Suprapubic skin (tissue), 4 donors: ENCODE results near the gene CFAP58. TPM values are rescaled to one million over a fixed set of nuclear protein-coding genes. Genes with fewer than 3 reads are reported as not detected.

Experiments
- DNase-seq, 2 donors: peaks; one replicate each; pipeline ENCODE4 v3.0.0-alpha.2; 2019; ENCODE audit warnings: low spot score in 2 of 2
- H3K27ac ChIP-seq: fragments of 200-600 bp; sonication (generic); one replicate; pipeline ENCODE4 v1.5.1; 2019
- H3K27me3 ChIP-seq: fragments of 200-600 bp; sonication (generic); one replicate; pipeline ENCODE4 v1.5.1; 2019
- H3K36me3 ChIP-seq: fragments of 200-600 bp; sonication (generic); one replicate; pipeline ENCODE4 v1.5.1; 2019
- H3K4me1 ChIP-seq: fragments of 200-600 bp; sonication (generic); one replicate; pipeline ENCODE4 v1.5.1; 2019
- H3K4me3 ChIP-seq: fragments of 200-600 bp; sonication (generic); one replicate; pipeline ENCODE4 v1.5.1; 2019; ENCODE audit warnings: mild to moderate bottlenecking
- H3K9me3 ChIP-seq: fragments of 200-600 bp; sonication (generic); one replicate; pipeline ENCODE4 v1.5.1; 2019
- CTCF ChIP-seq, 2 donors: fragments of 200-600 bp in 1 of 2; fragments of 450-650 bp in 1 of 2; sonication (generic) in 1 of 2; IDR thresholded peaks; one replicate each; pipeline ENCODE4 v1.5.1; 2016 to 2019; ENCODE audit warnings: antibody characterized with exemption in 2 of 2, mild to moderate bottlenecking in 1 of 2, moderate library complexity in 1 of 2
- EP300 ChIP-seq: sonication (generic); formaldehyde crosslinking; IDR thresholded peaks from one replicate; pipeline ENCODE4 v1.6.1; 2017; ENCODE audit warnings: antibody characterized with exemption
- POLR2A ChIP-seq, 2 donors: fragments of 450-650 bp; IDR thresholded peaks; one replicate each; pipeline ENCODE4 v1.6.1; 2017; ENCODE audit warnings: antibody characterized with exemption in 2 of 2, mild to moderate bottlenecking in 2 of 2, moderate library complexity in 2 of 2
- POLR2AphosphoS5 ChIP-seq, 3 donors: sonication (generic); formaldehyde crosslinking; IDR thresholded peaks; one replicate each; pipeline ENCODE4 v1.6.1; 2017; ENCODE audit warnings: antibody characterized with exemption in 3 of 3
- WGBS: methylation state at CpG from one replicate; pipeline ENCODE4 v1.1.5; 2018; 5-methylcytosine and 5-hydroxymethylcytosine counted together
- total RNA-seq, 4 donors: library from RNA; depleted of rRNA; stranded (reverse); fragments of >200 nt; gene quantifications; one replicate each; pipeline ENCODE4 v1.1.0, GENCODE V29; 2016

Gene CFAP58
- total RNA-seq, 4 donors from 2014 or later, result 0.13 to 1.0 (median 0.39) TPM

- Histone ChIP-seq H3K4me3 (no peak overlapping the region), H3K9me3 (no peaks in the 10 kb centered on the region), H3K27ac (peak overlapping the region; percentile 95), H3K27me3 (no peaks in the 10 kb centered on the region), H3K36me3 (no peaks in the 10 kb centered on the region), H3K4me1 (peaks cover 86% of the 10 kb centered on the region)
- WGBS, result 72% methylated on average over 10 of the region's 15 CpGs
- no peak for TF ChIP-seq POLR2AphosphoS5 (IDR thresholded peaks at IDR 0.05)
- no peak for TF ChIP-seq CTCF (IDR thresholded peaks at IDR 0.05)
- no peak for TF ChIP-seq EP300
- no peak for TF ChIP-seq POLR2A (IDR thresholded peaks at IDR 0.05)
- peak; percentile 50 to 58 for DNase-seq
These were observed 19.8 kb upstream of the CFAP58 start for GRCh38 chr10:104333728-104334373.

GRCh38 chr10:104334561-104334960 is 19.1 kb upstream of the CFAP58 start:
- Histone ChIP-seq H3K4me3 (no peak overlapping the region), H3K36me3 (no peaks in the 10 kb centered on the region), H3K4me1 (peaks cover 85% of the 10 kb centered on the region), H3K9me3 (no peaks in the 10 kb centered on the region), H3K27me3 (no peaks in the 10 kb centered on the region), H3K27ac (peak overlapping the region; percentile 95)
- DNase-seq, result peak; percentile 37 to 48
- 86% methylated on average over 6 of the region's 6 CpGs for WGBS
- no peak for TF ChIP-seq POLR2AphosphoS5 (IDR thresholded peaks at IDR 0.05)
- TF ChIP-seq CTCF (IDR thresholded peaks at IDR 0.05), result no peak
- no peak for TF ChIP-seq POLR2A (IDR thresholded peaks at IDR 0.05)
- TF ChIP-seq EP300, result no peak

GRCh38 chr10:104334965-104335650 is 18.5 kb upstream of the CFAP58 start:
- WGBS, result 59% methylated on average over 13 of the region's 13 CpGs
- TF ChIP-seq POLR2A (IDR thresholded peaks at IDR 0.05), result no peak
- no peak for TF ChIP-seq CTCF (IDR thresholded peaks at IDR 0.05)
- no peak for TF ChIP-seq POLR2AphosphoS5 (IDR thresholded peaks at IDR 0.05)
- TF ChIP-seq EP300, result no peak
- H3K4me3 ChIP-seq, result peak overlapping the region; percentile 72
- H3K27ac ChIP-seq, result peak overlapping the region; percentile 95
- peak; percentile 58 to 61 for DNase-seq
- H3K4me1 ChIP-seq, result peaks cover 85% of the 10 kb centered on the region
- no peaks in the 10 kb centered on the region for H3K27me3 ChIP-seq
- H3K9me3 ChIP-seq, result no peaks in the 10 kb centered on the region
- H3K36me3 ChIP-seq, result no peaks in the 10 kb centered on the region

- H3K9me3 ChIP-seq, result no peaks in the 10 kb centered on the region
- DNase-seq, result no peak
- H3K4me1 ChIP-seq, result peaks cover 74% of the 10 kb centered on the region
- peak overlapping the region; percentile 72 for H3K4me3 ChIP-seq
- no peaks in the 10 kb centered on the region for H3K27me3 ChIP-seq
- H3K36me3 ChIP-seq, result no peaks in the 10 kb centered on the region
- WGBS, result 8% methylated on average over 12 of the region's 12 CpGs
- TF ChIP-seq CTCF (IDR thresholded peaks at IDR 0.05) (no peak), EP300 (no peak)
- peak overlapping the region; percentile 95 for H3K27ac ChIP-seq
These were observed 16.7 kb upstream of the CFAP58 start for GRCh38 chr10:104336821-104337467.

- peaks cover 68% of the 10 kb centered on the region for H3K4me1 ChIP-seq
- H3K27me3 ChIP-seq, result no peaks in the 10 kb centered on the region
- no peak for DNase-seq
- no peaks in the 10 kb centered on the region for H3K9me3 ChIP-seq
- H3K36me3 ChIP-seq, result no peaks in the 10 kb centered on the region
- 2% methylated on average over 17 of the region's 23 CpGs for WGBS
- H3K27ac ChIP-seq, result peak overlapping the region; percentile 95
- TF ChIP-seq POLR2A (IDR thresholded peaks at IDR 0.05), result no peak
- no peak for TF ChIP-seq POLR2AphosphoS5 (IDR thresholded peaks at IDR 0.05)
- H3K4me3 ChIP-seq, result peak overlapping the region; percentile 72
These were observed 16.1 kb upstream of the CFAP58 start for GRCh38 chr10:104337521-104337984.
